Activated T-cell treated with anti-CD3 and anti-CD28 coated beads for 24 hours (primary cell): ENCODE data around the gene CPXM2.

ENCODE experiments used
- DNase-seq: peaks from one replicate; pipeline ENCODE4 v3.0.0-alpha.2; 2020; ENCODE audit warnings: low read depth

Gene CPXM2

DNA sequence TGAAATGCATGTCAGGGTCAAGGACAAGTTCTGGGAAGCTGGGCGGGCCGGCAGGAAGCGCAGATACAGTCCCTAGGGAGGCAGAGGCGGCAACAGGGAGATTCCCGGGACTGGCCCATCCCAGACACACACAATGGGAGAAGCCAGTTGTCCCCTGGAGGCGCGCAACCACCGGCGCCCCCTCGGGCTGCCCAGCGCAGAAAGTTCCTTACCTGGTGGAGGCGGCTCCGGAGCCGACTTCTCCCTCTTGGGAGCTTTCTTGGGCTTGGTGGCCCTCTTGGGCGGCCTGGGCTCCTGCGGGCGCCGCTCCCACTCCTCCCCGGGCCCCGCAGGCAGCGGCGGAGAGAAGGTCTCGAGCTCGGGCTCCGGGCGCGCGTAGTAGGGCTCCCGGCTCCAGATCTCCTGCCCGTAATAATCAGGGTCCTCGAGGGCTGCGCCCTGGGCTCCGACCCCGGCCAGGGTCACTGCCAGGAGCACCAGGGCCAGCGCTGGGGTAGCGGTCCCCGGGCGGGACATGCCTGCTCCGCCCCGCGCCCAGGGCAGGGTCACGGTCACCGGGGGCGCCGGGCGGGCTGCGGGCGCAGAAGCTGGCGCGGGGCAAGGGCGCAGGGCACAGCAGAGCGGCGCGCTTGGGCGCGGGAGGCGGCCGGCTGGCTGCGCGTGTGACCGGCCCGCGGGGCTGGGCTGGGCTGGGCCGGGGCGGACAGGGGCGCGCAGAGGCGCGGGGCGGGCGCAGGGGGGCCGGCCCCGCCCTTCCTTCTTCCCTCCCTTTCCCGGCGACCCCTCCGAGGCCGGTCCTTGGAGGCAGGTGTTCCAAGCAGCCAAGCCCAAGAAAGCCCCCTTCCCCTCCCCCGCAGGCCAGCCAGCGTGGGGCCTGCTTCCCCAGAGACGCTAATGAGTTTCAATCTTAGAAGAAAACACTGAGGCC, at the start of gene CPXM2:
TSS of gene CPXM2 (minus strand) at position 664 of the 928 bp plus-strand sequence. CDS start at position 516, 148 bp downstream.
- DNase-seq, result no peak

- DNase-seq, result no peak
These were observed 48.0 kb upstream of the CPXM2 start for GRCh38 chr10:123939591-123939990.

DNA sequence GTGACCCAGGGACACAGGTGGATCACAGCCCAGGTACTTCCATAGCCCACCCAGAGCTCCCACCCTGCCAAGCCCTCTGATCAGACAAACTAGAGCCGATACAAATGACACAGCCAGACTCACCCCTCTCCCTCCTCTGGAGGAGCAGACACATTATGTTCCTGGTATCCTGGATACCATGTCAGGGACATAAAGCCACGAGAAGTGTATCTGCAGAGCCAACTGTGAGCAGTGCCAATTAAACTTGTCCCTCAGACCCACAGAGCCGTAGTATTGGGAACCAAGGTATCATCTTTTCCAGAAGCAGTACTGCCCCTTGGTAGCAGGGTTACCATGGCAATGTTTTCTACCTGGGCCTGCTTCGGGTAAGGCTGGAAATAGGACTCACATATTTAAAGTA, 47.3 kb upstream of the CPXM2 start:
- no peak for DNase-seq

DNA sequence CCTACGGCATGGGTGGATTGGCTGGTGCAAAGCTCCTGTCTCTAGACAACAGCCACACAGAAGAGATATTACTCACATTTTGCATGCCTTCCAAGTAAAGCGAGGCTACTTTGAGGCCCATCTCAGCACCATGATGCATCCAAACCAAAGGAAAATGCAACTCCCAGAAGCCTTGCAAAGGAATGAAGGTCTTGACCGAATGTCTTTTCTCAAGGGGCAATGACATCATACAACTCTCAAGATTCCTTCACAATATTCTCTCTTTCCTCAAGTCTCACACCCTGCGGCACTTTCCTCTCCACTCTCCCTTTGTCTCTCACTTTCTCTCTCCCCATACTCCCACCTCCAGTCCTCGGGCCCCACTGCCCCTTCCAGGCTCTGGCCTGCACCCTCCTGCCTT, 44.8 kb upstream of the CPXM2 start:
- no peak for DNase-seq

- no peak for DNase-seq
These were observed 44.1 kb upstream of the CPXM2 start for GRCh38 chr10:123935680-123936079.

- DNase-seq, result no peak
These were observed 43.2 kb upstream of the CPXM2 start for GRCh38 chr10:123934846-123935245.

GRCh38 chr10:123930340-123931001, 38.9 kb upstream of the CPXM2 start:
- no peak for DNase-seq

GRCh38 chr10:123929791-123930190, 38.2 kb upstream of the CPXM2 start:
- DNase-seq, result no peak

GRCh38 chr10:123928427-123928826, 36.8 kb upstream of the CPXM2 start:
- DNase-seq, result no peak

DNA sequence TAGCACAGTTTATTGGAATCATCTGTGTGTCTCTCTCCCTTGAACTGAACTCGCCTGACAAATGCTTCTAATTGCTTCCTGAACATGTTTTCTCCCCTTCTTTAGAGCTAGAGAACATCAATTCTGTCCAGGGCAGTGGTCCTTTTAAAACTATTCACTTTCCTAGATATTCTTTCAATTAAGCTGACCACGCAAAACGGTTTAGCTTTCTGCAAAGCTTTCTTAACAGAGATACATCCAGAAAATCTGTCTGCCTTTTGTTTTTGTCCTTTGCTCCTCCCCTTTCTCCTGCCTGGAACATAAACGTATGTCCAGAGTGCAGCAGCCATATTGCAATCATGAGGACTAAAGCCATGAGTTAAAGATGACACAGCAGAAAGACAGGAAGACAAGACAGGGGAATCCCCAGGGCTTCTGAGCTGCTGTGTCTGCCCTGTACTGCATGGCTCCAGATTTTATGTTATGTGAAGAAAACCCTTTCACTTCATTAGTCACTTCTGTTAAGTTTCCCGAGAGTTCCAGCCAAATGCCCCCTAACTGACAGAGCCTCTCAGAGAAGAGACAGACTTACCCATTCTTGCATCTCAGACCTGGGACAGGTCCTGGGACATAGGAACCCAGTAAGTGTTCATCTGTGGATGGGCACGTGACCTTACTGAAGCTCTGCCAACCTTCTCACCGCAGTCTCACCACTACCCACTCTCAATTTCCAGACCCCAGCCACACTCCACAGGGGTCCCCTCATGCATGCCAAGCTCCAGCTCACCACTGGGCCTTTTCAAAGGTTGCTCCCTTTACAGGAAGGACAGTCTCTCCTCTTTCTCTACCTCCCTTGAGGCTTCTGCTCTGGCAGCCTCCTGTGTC, 35.0 kb upstream of the CPXM2 start:
- no peak for DNase-seq

DNA sequence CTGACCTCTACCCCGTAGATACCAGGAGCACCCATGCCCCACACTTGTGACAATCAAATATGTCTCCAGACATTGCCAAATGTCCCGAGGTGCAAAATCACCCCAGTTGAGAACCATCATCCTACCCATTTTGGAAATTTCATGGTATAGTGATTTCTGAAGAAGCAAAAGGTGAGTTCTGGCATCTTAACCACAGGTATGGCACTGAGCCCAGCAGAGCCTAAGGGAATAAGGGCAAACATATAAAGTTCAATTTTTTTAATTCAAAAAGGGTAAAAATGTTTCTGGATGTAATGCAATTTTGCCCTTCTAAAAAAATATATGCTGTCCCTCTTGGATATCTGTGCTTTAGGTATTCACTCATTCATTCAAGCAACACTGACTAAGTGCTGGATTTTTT, 30.5 kb upstream of the CPXM2 start:
- no peak for DNase-seq

DNA sequence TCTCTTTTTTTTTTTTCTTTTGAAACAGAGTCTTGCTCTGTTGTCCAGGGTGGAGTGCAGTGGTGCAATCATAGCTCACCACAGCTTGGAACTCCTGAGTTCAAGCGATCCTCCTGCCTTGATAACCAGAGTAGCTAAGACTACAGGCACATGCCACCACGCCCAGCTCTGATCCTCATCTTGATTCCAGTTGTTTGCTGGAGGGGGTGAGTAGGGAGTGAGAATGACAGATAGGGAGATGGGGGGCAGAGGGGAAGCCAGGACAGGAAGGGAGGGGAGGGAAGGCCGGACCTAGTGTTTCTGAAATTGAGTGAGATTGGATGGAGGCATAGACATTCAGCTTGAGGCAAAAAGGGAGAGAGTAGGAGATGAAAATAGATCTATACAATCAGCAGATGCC, 25.2 kb upstream of the CPXM2 start:
- no peak for DNase-seq

GRCh38 chr10:123913688-123914268, 22.2 kb upstream of the CPXM2 start:
- no peak for DNase-seq

DNA sequence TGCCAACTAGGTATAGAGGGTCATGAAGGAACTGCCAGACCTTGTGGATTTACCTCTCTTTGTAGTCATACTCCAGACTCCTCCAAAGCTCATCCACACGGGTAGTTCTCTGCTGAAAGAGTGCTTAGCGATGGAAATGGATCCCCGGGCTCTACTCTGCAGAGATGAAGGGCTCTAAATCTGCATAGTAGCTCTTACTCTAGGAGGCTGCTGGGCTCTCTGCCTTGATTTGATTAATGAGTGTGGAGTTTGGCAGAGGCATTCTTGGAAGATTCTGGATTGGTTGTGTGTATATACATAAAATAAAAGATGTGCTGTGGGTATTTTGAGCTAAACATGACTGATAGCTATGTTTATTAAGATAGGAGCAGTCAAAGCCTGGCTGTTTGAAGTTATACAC, 21.3 kb upstream of the CPXM2 start:
- no peak for DNase-seq

DNA sequence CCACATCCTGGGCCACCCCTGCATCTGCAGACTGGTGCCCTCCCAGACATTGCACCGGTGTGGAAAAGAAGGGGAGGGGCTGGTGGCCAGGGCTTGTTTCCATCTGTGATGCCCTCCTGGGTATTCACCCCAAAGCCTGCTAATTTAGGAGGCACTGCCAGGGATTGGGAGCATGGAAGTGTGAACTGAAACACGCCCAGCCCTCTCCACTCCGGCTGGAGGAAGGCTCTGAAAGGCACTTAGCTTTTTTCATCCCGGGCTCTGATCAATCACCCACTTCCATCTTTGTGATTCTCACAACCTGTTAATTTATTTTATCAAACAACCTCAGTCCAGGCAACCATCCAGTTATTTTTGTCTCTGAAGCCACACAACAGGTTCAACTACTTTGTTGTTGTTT, 20.9 kb upstream of the CPXM2 start:
- DNase-seq, result no peak

- no peak for DNase-seq
These were observed 20.3 kb upstream of the CPXM2 start for GRCh38 chr10:123911866-123912265.

GRCh38 chr10:123909866-123910265, 18.3 kb upstream of the CPXM2 start:
- no peak for DNase-seq

DNA sequence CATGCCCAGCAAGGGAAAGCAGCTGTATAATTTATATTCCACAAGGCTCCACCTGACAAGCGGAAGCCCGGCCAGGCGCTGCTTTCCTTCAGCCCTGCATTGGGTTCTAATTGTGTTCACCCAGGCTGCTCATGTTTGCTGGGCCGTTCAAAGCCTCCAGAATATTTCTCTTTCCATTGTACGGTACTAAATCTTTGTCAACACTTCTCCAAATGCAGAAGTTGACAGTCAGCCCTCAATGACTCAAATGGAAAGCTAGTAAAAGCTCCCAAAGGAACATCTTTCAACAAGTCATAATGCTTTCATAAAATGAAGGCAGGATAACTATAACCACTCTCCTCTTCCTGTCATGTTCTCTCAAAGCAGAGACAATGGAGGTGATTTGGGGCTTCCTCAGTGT, 17.8 kb upstream of the CPXM2 start:
- DNase-seq, result no peak

- DNase-seq, result no peak
These were observed 16.8 kb upstream of the CPXM2 start for GRCh38 chr10:123908379-123908778.

GRCh38 chr10:123906884-123907652, 15.5 kb upstream of the CPXM2 start:
- DNase-seq, result no peak

DNA sequence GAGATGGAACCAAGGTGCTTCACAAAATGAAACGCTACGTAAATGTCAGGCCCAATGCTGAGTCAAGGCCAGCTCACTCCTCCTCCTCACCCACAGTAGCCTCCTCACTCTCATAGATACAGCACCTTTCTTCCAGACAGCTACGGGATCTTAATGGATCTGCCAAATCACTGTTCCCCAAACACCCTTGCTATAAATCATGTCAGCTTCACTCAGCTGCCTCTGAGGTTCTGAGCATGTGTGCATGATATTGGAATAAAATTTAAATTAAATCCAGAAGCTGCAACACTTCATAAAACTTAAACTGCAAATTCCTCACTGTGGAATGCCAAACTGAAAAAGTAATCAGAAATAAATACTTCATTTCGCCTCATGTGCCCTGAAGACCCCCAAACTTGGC, 14.7 kb upstream of the CPXM2 start:
- DNase-seq, result no peak
